Thyroid gland (tissue), 4 donors: Measurements from ENCODE around the gene MKRN2OS. TPM values are rescaled to one million over a fixed set of nuclear protein-coding genes. Genes with fewer than 3 reads are reported as not detected.

ENCODE experiments used
- DNase-seq, 2 donors: peaks; one replicate each; pipeline ENCODE4 v3.0.0-alpha.2; 2019
- H3K27ac ChIP-seq, 3 donors: fragments of 200-600 bp; sonication (generic); 1 replicate in 2 of 3; 2 replicates in 1 of 3; pipeline ENCODE4 v1.5.1; 2016 to 2019; ENCODE audit warnings: mild to moderate bottlenecking in 1 of 3, moderate library complexity in 1 of 3
- H3K27me3 ChIP-seq: fragments of 200-600 bp; sonication (generic); one replicate; pipeline ENCODE4 v1.5.1; 2019
- H3K36me3 ChIP-seq, 2 donors: fragments of 200-600 bp; sonication (generic); one replicate each; pipeline ENCODE4 v1.5.1; 2016 to 2019
- H3K4me1 ChIP-seq, 2 donors: fragments of 200-600 bp; sonication (generic); one replicate each; pipeline ENCODE4 v1.5.1; 2017 to 2019
- H3K4me3 ChIP-seq, 3 donors: fragments of 200-600 bp; sonication (generic); replicated peaks in 1 of 3; 1 replicate in 2 of 3; 2 replicates in 1 of 3; pipeline ENCODE4 v1.5.1; 2016; ENCODE audit warnings: mild to moderate bottlenecking in 1 of 3
- H3K9me3 ChIP-seq: fragments of 200-600 bp; sonication (generic); one replicate; pipeline ENCODE4 v1.5.1; 2017
- CTCF ChIP-seq, 6 experiments: fragments of 200-600 bp in 3 of 6; fragments of 450-650 bp in 3 of 6; sonication (generic) in 3 of 6; IDR thresholded peaks; one replicate each; pipeline ENCODE4 v1.5.1; 2016 to 2019; ENCODE audit warnings: antibody characterized with exemption in 6 of 6, mild to moderate bottlenecking in 2 of 6, inconsistent platforms in 1 of 6, moderate library complexity in 1 of 6
- POLR2A ChIP-seq, 2 donors: fragments of 450-650 bp; IDR thresholded peaks; one replicate each; pipeline ENCODE4 v1.6.1; 2017; ENCODE audit warnings: antibody characterized with exemption in 2 of 2, mild to moderate bottlenecking in 2 of 2, moderate library complexity in 1 of 2
- WGBS, 2 donors: methylation state at CpG; one replicate each; pipeline ENCODE4 v1.1.5; 2017; 5-methylcytosine and 5-hydroxymethylcytosine counted together
- intact Hi-C: fragments of 100-400 bp; cut with DNase I; formaldehyde crosslinking; loops from one replicate; pipeline ENCODE4 v1.15.1; 2023
- total RNA-seq, 4 donors: library from RNA; depleted of rRNA; stranded (reverse); fragments of >200 nt; gene quantifications; one replicate each; pipeline ENCODE4 v1.2.3, GENCODE V29; 2016

The MKRN2OS gene
- total RNA-seq, 4 donors from 2014 or later = not detected

GRCh38 chr3:12518261-12519028, 26.9 kb downstream of the MKRN2OS start:
- H3K27ac ChIP-seq = no peak overlapping the region
- no peaks in the 10 kb centered on the region for H3K36me3 ChIP-seq
- 69 to 74% methylated on average over 6 of the region's 6 CpGs for WGBS, 2 donors
- peak; percentile 21 to 46 for DNase-seq
- intact Hi-C loops = no loop called here
- no peak overlapping the region for H3K4me3 ChIP-seq
- H3K27me3 ChIP-seq = no peaks in the 10 kb centered on the region
- TF ChIP-seq POLR2A (IDR thresholded peaks at IDR 0.05) (no peak), CTCF (IDR thresholded peaks at IDR 0.05) (no peak)
- H3K4me1 ChIP-seq = peaks cover 5 to 8% of the 10 kb centered on the region in 2 donors
- H3K9me3 ChIP-seq = no peaks in the 10 kb centered on the region

- Histone ChIP-seq H3K27ac (no peak overlapping the region), H3K36me3 (no peaks in the 10 kb centered on the region), H3K27me3 (no peaks in the 10 kb centered on the region), H3K9me3 (no peaks in the 10 kb centered on the region), H3K4me1 (no peaks in the 10 kb centered on the region), H3K4me3 (no peak overlapping the region)
- intact Hi-C loops = no loop called here
- 86 to 89% methylated on average over 11 of the region's 11 CpGs for WGBS, 2 donors
- peak; percentile 14 to 30 for DNase-seq
- TF ChIP-seq POLR2A (IDR thresholded peaks at IDR 0.05) (no peak), CTCF (IDR thresholded peaks at IDR 0.05) (no peak)
Observed at GRCh38 chr3:12516873-12517272, 28.4 kb downstream of the MKRN2OS start.

- intact Hi-C loops = no loop called here
Observed at GRCh38 chr3:12515631-12516030, 29.7 kb downstream of the MKRN2OS start.

GRCh38 chr3:12513694-12514446, 31.4 kb downstream of the MKRN2OS start:
- Histone ChIP-seq H3K9me3 (no peaks in the 10 kb centered on the region), H3K27ac (no peak overlapping the region), H3K4me1 (no peaks in the 10 kb centered on the region), H3K36me3 (no peaks in the 10 kb centered on the region), H3K27me3 (no peaks in the 10 kb centered on the region), H3K4me3 (no peak overlapping the region)
- DNase-seq = no peak
- TF ChIP-seq POLR2A (IDR thresholded peaks at IDR 0.05) (no peak), CTCF (IDR thresholded peaks at IDR 0.05) (no peak)
- 90 to 93% methylated on average over 5 of the region's 5 CpGs for WGBS, 2 donors
- intact Hi-C loops = no loop called here

More at GRCh38 chr3:12515631-12516030, 29.7 kb downstream of the MKRN2OS start:
- H3K36me3 ChIP-seq = no peaks in the 10 kb centered on the region
- no peaks in the 10 kb centered on the region for H3K4me1 ChIP-seq
- DNase-seq = no peak
- TF ChIP-seq CTCF (IDR thresholded peaks at IDR 0.05) (no peak), POLR2A (IDR thresholded peaks at IDR 0.05) (no peak)
- H3K9me3 ChIP-seq = no peaks in the 10 kb centered on the region
- H3K27me3 ChIP-seq = no peaks in the 10 kb centered on the region
- H3K4me3 ChIP-seq = no peak overlapping the region
- H3K27ac ChIP-seq = no peak overlapping the region
